H9 (cell line): ENCODE measurements around the gene PDLIM3. TPM values are rescaled to one million over a fixed set of nuclear protein-coding genes. Genes with fewer than 3 reads are reported as not detected.

Experiments used
- DNase-seq: peaks from one replicate; pipeline ENCODE4 v3.0.0-alpha.2; 2017
- H2AFZ ChIP-seq: one replicate; pipeline ENCODE4 v1.6.1; 2013; ENCODE audit warnings: mild to moderate bottlenecking, low read length, control low read depth, moderate library complexity
- H2AK5ac ChIP-seq: 2 replicates; pipeline ENCODE4 v1.6.1; 2013; ENCODE audit warnings: low read length, control low read depth, mixed read lengths; ENCODE audit not compliant: insufficient read length
- H2BK120ac ChIP-seq: one replicate; pipeline ENCODE4 v1.6.1; 2013; ENCODE audit warnings: low read depth, mild to moderate bottlenecking, low read length, control low read depth, inconsistent platforms; ENCODE audit not compliant: poor library complexity, severe bottlenecking
- H2BK12ac ChIP-seq: 2 replicates; pipeline ENCODE4 v1.6.1; 2013; ENCODE audit warnings: low read length, control low read depth, mixed read lengths, low read depth; ENCODE audit not compliant: insufficient read length
- H2BK15ac ChIP-seq: 2 replicates; pipeline ENCODE4 v1.6.1; 2013; ENCODE audit warnings: low read depth, low read length, control low read depth
- H2BK20ac ChIP-seq: one replicate; pipeline ENCODE4 v1.6.1; 2013; ENCODE audit warnings: low read depth, mild to moderate bottlenecking, low read length, control low read depth, inconsistent platforms; ENCODE audit not compliant: poor library complexity, severe bottlenecking
- H2BK5ac ChIP-seq: 2 replicates; pipeline ENCODE4 v1.6.1; 2013; ENCODE audit warnings: low read length, control low read depth, mixed read lengths; ENCODE audit not compliant: insufficient read length
- H3K14ac ChIP-seq: 2 replicates; pipeline ENCODE4 v1.6.1; 2013; ENCODE audit warnings: low read length, control low read depth; ENCODE audit not compliant: insufficient read depth
- H3K18ac ChIP-seq: 2 replicates; pipeline ENCODE4 v1.6.1; 2013; ENCODE audit warnings: low read depth, mild to moderate bottlenecking, mixed read lengths, low read length, control low read depth; ENCODE audit not compliant: insufficient read length
- H3K23ac ChIP-seq: 2 replicates; pipeline ENCODE4 v1.6.1; 2013; ENCODE audit warnings: low read length, control low read depth, mixed read lengths, low read depth; ENCODE audit not compliant: insufficient read length
- H3K23me2 ChIP-seq: 2 replicates; pipeline ENCODE4 v1.6.1; 2013; ENCODE audit warnings: low read depth, mild to moderate bottlenecking, mixed read lengths, low read length, control low read depth; ENCODE audit not compliant: insufficient read length, poor library complexity, severe bottlenecking
- H3K27ac ChIP-seq: 2 replicates; pipeline ENCODE4 v1.5.1; 2013; ENCODE audit warnings: low read length, control low read depth, mixed read lengths, low read depth; ENCODE audit not compliant: insufficient read length
- H3K27me3 ChIP-seq: 2 replicates; pipeline ENCODE4 v1.6.1; 2013; ENCODE audit warnings: low read length, control low read depth, inconsistent platforms; ENCODE audit not compliant: insufficient read depth
- H3K4ac ChIP-seq: 2 replicates; pipeline ENCODE4 v1.6.1; 2013; ENCODE audit warnings: low read depth, mild to moderate bottlenecking, control low read depth, inconsistent platforms, low read length, moderate library complexity
- H3K4me1 ChIP-seq: 2 replicates; pipeline ENCODE4 v1.6.1; 2013; ENCODE audit warnings: low read length, control low read depth, inconsistent platforms; ENCODE audit not compliant: insufficient read depth
- H3K4me2 ChIP-seq: 2 replicates; pipeline ENCODE4 v1.6.1; 2013; ENCODE audit warnings: low read length, control low read depth, mixed read lengths; ENCODE audit not compliant: insufficient read length, insufficient read depth
- H3K56ac ChIP-seq: 2 replicates; pipeline ENCODE4 v1.6.1; 2013; ENCODE audit warnings: low read depth, mild to moderate bottlenecking, mixed read lengths, low read length, control low read depth; ENCODE audit not compliant: insufficient read length
- H3K79me1 ChIP-seq: 2 replicates; pipeline ENCODE4 v1.6.1; 2013; ENCODE audit warnings: low read depth, mild to moderate bottlenecking, moderate library complexity, low read length, control low read depth, inconsistent platforms; ENCODE audit not compliant: insufficient read depth, poor library complexity, severe bottlenecking
- H3K79me2 ChIP-seq: 2 replicates; pipeline ENCODE4 v1.6.1; 2013; ENCODE audit warnings: low read length, control low read depth, inconsistent platforms; ENCODE audit not compliant: insufficient read depth
- H3K9ac ChIP-seq: 2 replicates; pipeline ENCODE4 v1.6.1; 2013; ENCODE audit warnings: low read length, control low read depth, mixed read lengths; ENCODE audit not compliant: insufficient read length; ENCODE audit errors: extremely low read depth
- H3K9me3 ChIP-seq: one replicate; pipeline ENCODE4 v1.6.1; 2013; ENCODE audit warnings: low read depth, low read length, inconsistent platforms; ENCODE audit not compliant: control insufficient read depth
- H3T11ph ChIP-seq: one replicate; pipeline ENCODE4 v1.6.1; 2013; ENCODE audit warnings: mild to moderate bottlenecking, low read length, control low read depth, inconsistent platforms
- H4K20me1 ChIP-seq: one replicate; pipeline ENCODE4 v1.6.1; 2013; ENCODE audit not compliant: control insufficient read depth, insufficient read length, insufficient read depth
- H4K5ac ChIP-seq: 2 replicates; pipeline ENCODE4 v1.6.1; 2013; ENCODE audit warnings: low read depth, mild to moderate bottlenecking, mixed read lengths, low read length, control low read depth; ENCODE audit not compliant: insufficient read length
- H4K8ac ChIP-seq: replicated peaks from 2 replicates; pipeline ENCODE4 v1.6.1; 2013; ENCODE audit warnings: low read length, control low read depth, mixed read lengths, low read depth; ENCODE audit not compliant: insufficient read length
- H4K91ac ChIP-seq: 2 replicates; pipeline ENCODE4 v1.6.1; 2013; ENCODE audit warnings: low read depth, mild to moderate bottlenecking, moderate library complexity, mixed read lengths, low read length, control low read depth; ENCODE audit not compliant: insufficient read length
- H3K27ac Mint-ChIP-seq, 3 experiments: 2 replicates in 2 of 3; 3 replicates in 1 of 3; pipeline ENCODE4 v1.8.0; 2020 to 2021; ENCODE audit warnings: mixed read lengths in 3 of 3, mild to moderate bottlenecking in 1 of 3, moderate library complexity in 1 of 3
- H3K27me3 Mint-ChIP-seq: 2 replicates; pipeline ENCODE4 v1.8.0; 2021; ENCODE audit warnings: low read depth, mild to moderate bottlenecking, moderate library complexity, mixed read lengths
- H3K36me3 Mint-ChIP-seq, 3 experiments: 2 replicates in 2 of 3; 3 replicates in 1 of 3; pipeline ENCODE4 v1.8.0; 2020 to 2021; ENCODE audit warnings: low read depth in 3 of 3, mixed read lengths in 3 of 3; ENCODE audit not compliant: insufficient read depth in 1 of 3
- H3K4me1 Mint-ChIP-seq, 2 experiments: 2 replicates each; pipeline ENCODE4 v1.8.0; 2020; ENCODE audit warnings: mixed read lengths in 2 of 2
- H3K4me3 Mint-ChIP-seq, 2 experiments: 2 replicates in 1 of 2; 3 replicates in 1 of 2; pipeline ENCODE4 v1.8.0; 2020 to 2021; ENCODE audit warnings: mild to moderate bottlenecking in 2 of 2, mixed read lengths in 2 of 2, moderate library complexity in 1 of 2
- H3K9me3 Mint-ChIP-seq, 2 experiments: 2 replicates in 1 of 2; 3 replicates in 1 of 2; pipeline ENCODE4 v1.8.0; 2020; ENCODE audit warnings: mild to moderate bottlenecking in 2 of 2, mixed read lengths in 2 of 2, moderate library complexity in 1 of 2
- WGBS: extraction: QIAGEN DNeasy Blood & Tissue Kit; methylation state at CpG from one replicate; pipeline ENCODE4 v1.1.7; 2013; ENCODE audit warnings: missing lambda C conversion rate, low lambda C conversion rate, mixed read lengths; ENCODE audit not compliant: insufficient read length; ENCODE audit errors: extremely low coverage; 5-methylcytosine and 5-hydroxymethylcytosine counted together
- total RNA-seq: library from RNA; stranded (reverse); gene quantifications from 2 replicates; pipeline ENCODE4 v1.2.1, GENCODE V29; 2021
- TF ChIP-seq, protein P1 (sequence below): fragments of 200-600 bp; sonication (generic); conservative IDR thresholded peaks from 3 replicates; pipeline ENCODE4 v1.8.0; 2021; ENCODE audit warnings: antibody characterized with exemption, mild to moderate bottlenecking

The PDLIM3 gene
- total RNA-seq, 1 experiment from 2014 or later = 12.0 TPM

- Histone ChIP-seq H4K20me1 (no peaks in the 10 kb centered on the region), H2BK15ac (no peak overlapping the region), H2BK5ac (no peak overlapping the region), H4K8ac (no peak overlapping the region), H4K91ac (no peak overlapping the region), H3K18ac (no peak overlapping the region), H3K14ac (no peak overlapping the region), H3K27ac (no peak overlapping the region), H3K27me3 (no peaks in the 10 kb centered on the region), H3K79me2 (no peaks in the 10 kb centered on the region), H2AFZ (no peak overlapping the region), H2BK120ac (no peak overlapping the region), H2BK12ac (no peak overlapping the region), H3K9me3 (no peaks in the 10 kb centered on the region), H3K4ac (no peak overlapping the region), H3K4me1 (no peaks in the 10 kb centered on the region), H4K5ac (no peak overlapping the region), H3K9ac (no peak overlapping the region), H3K56ac (no peak overlapping the region), H3T11ph (no peak overlapping the region), H3K23me2 (no peaks in the 10 kb centered on the region), H3K4me2 (no peak overlapping the region), H3K79me1 (no peaks in the 10 kb centered on the region), H2BK20ac (no peak overlapping the region), H3K23ac (no peak overlapping the region), H2AK5ac (no peak overlapping the region)
- H3K27me3 Mint-ChIP-seq = no peaks in the 10 kb centered on the region
- H3K27ac Mint-ChIP-seq = peak overlapping the region in 1 of 3 experiments; percentile 38; a peak in 1 of 7 replicates
- no peak for DNase-seq
- peaks cover 8 to 10% of the 10 kb centered on the region in 2 experiments for H3K4me1 Mint-ChIP-seq
- no CpG with 5 or more reads among the region's 3 CpGs for WGBS
- H3K4me3 Mint-ChIP-seq = no peak overlapping the region
- no peaks in the 10 kb centered on the region for H3K9me3 Mint-ChIP-seq
- TF ChIP-seq, protein P1, sequence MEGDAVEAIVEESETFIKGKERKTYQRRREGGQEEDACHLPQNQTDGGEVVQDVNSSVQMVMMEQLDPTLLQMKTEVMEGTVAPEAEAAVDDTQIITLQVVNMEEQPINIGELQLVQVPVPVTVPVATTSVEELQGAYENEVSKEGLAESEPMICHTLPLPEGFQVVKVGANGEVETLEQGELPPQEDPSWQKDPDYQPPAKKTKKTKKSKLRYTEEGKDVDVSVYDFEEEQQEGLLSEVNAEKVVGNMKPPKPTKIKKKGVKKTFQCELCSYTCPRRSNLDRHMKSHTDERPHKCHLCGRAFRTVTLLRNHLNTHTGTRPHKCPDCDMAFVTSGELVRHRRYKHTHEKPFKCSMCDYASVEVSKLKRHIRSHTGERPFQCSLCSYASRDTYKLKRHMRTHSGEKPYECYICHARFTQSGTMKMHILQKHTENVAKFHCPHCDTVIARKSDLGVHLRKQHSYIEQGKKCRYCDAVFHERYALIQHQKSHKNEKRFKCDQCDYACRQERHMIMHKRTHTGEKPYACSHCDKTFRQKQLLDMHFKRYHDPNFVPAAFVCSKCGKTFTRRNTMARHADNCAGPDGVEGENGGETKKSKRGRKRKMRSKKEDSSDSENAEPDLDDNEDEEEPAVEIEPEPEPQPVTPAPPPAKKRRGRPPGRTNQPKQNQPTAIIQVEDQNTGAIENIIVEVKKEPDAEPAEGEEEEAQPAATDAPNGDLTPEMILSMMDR = peak; percentile 30; the same call in 2 of the 3 replicates
- peaks cover 0 to 3% (median 0%) of the 10 kb centered on the region in 3 experiments; a peak in 2 of 7 replicates for H3K36me3 Mint-ChIP-seq
These were observed 78.2 kb downstream of the PDLIM3 start for GRCh38 chr4:185457136-185457535.
